ENCODE measurements around the gene CYFIP1.

Gene CYFIP1

GRCh38 chr15:22887157-22887951 lies 92.8 kb downstream of the CYFIP1 start:
- no peak for DNase-seq

- DNase-seq: no peak
These were observed 95.0 kb downstream of the CYFIP1 start for GRCh38 chr15:22885120-22885519.

- no peak for DNase-seq
These were observed 95.8 kb downstream of the CYFIP1 start for GRCh38 chr15:22884344-22884743.

GRCh38 chr15:22883196-22883595 lies 97.0 kb downstream of the CYFIP1 start:
- no peak for DNase-seq

GRCh38 chr15:22881739-22882440 lies 98.3 kb downstream of the CYFIP1 start:
- no peak for DNase-seq

GRCh38 chr15:22880981-22881738 lies 99.0 kb downstream of the CYFIP1 start:
- DNase-seq: no peak

GRCh38 chr15:22880068-22880980 lies 99.8 kb downstream of the CYFIP1 start:
- DNase-seq: no peak

GRCh38 chr15:22878103-22878502 lies 102.1 kb downstream of the CYFIP1 start:
- no peak for DNase-seq

- no peak for DNase-seq
These were observed 102.6 kb downstream of the CYFIP1 start for GRCh38 chr15:22877607-22878006.

GRCh38 chr15:22877117-22877516 lies 103.1 kb downstream of the CYFIP1 start:
- no peak for DNase-seq

- no peak for DNase-seq
These were observed 105.2 kb downstream of the CYFIP1 start for GRCh38 chr15:22874966-22875365.

GRCh38 chr15:22874256-22874655 lies 105.9 kb downstream of the CYFIP1 start:
- no peak for DNase-seq

GRCh38 chr15:22873841-22874240 lies 106.3 kb downstream of the CYFIP1 start:
- DNase-seq: no peak

GRCh38 chr15:22872936-22873701 lies 107.0 kb downstream of the CYFIP1 start:
- no peak for DNase-seq

- no peak for DNase-seq
These were observed 108.6 kb downstream of the CYFIP1 start for GRCh38 chr15:22871481-22872086.

GRCh38 chr15:22870865-22871264 lies 109.3 kb downstream of the CYFIP1 start:
- no peak for DNase-seq

GRCh38 chr15:22869856-22870255 lies 110.3 kb downstream of the CYFIP1 start:
- no peak for DNase-seq

GRCh38 chr15:22868928-22869327 lies 111.2 kb downstream of the CYFIP1 start:
- no peak for DNase-seq

GRCh38 chr15:22868495-22868894 lies 111.7 kb downstream of the CYFIP1 start:
- no peak for DNase-seq

- no peak for DNase-seq
These were observed 112.3 kb downstream of the CYFIP1 start for GRCh38 chr15:22867886-22868285.

- DNase-seq: no peak
These were observed 114.1 kb downstream of the CYFIP1 start for GRCh38 chr15:22866079-22866478.

All from NCI-H2029 (cell line).